H9 (cell line): ENCODE measurements around the gene ATXN7L3. TPM values are rescaled to one million over a fixed set of nuclear protein-coding genes. Genes with fewer than 3 reads are reported as not detected.

Experiments used
- DNase-seq: peaks from one replicate; pipeline ENCODE4 v3.0.0-alpha.2; 2017
- H2AFZ ChIP-seq: one replicate; pipeline ENCODE4 v1.6.1; 2013; ENCODE audit warnings: mild to moderate bottlenecking, low read length, control low read depth, moderate library complexity
- H2AK5ac ChIP-seq: 2 replicates; pipeline ENCODE4 v1.6.1; 2013; ENCODE audit warnings: low read length, control low read depth, mixed read lengths; ENCODE audit not compliant: insufficient read length
- H2BK120ac ChIP-seq: one replicate; pipeline ENCODE4 v1.6.1; 2013; ENCODE audit warnings: low read depth, mild to moderate bottlenecking, low read length, control low read depth, inconsistent platforms; ENCODE audit not compliant: poor library complexity, severe bottlenecking
- H2BK12ac ChIP-seq: 2 replicates; pipeline ENCODE4 v1.6.1; 2013; ENCODE audit warnings: low read length, control low read depth, mixed read lengths, low read depth; ENCODE audit not compliant: insufficient read length
- H2BK15ac ChIP-seq: 2 replicates; pipeline ENCODE4 v1.6.1; 2013; ENCODE audit warnings: low read depth, low read length, control low read depth
- H2BK20ac ChIP-seq: one replicate; pipeline ENCODE4 v1.6.1; 2013; ENCODE audit warnings: low read depth, mild to moderate bottlenecking, low read length, control low read depth, inconsistent platforms; ENCODE audit not compliant: poor library complexity, severe bottlenecking
- H2BK5ac ChIP-seq: 2 replicates; pipeline ENCODE4 v1.6.1; 2013; ENCODE audit warnings: low read length, control low read depth, mixed read lengths; ENCODE audit not compliant: insufficient read length
- H3K14ac ChIP-seq: 2 replicates; pipeline ENCODE4 v1.6.1; 2013; ENCODE audit warnings: low read length, control low read depth; ENCODE audit not compliant: insufficient read depth
- H3K18ac ChIP-seq: 2 replicates; pipeline ENCODE4 v1.6.1; 2013; ENCODE audit warnings: low read depth, mild to moderate bottlenecking, mixed read lengths, low read length, control low read depth; ENCODE audit not compliant: insufficient read length
- H3K23ac ChIP-seq: 2 replicates; pipeline ENCODE4 v1.6.1; 2013; ENCODE audit warnings: low read length, control low read depth, mixed read lengths, low read depth; ENCODE audit not compliant: insufficient read length
- H3K23me2 ChIP-seq: 2 replicates; pipeline ENCODE4 v1.6.1; 2013; ENCODE audit warnings: low read depth, mild to moderate bottlenecking, mixed read lengths, low read length, control low read depth; ENCODE audit not compliant: insufficient read length, poor library complexity, severe bottlenecking
- H3K27ac ChIP-seq: 2 replicates; pipeline ENCODE4 v1.5.1; 2013; ENCODE audit warnings: low read length, control low read depth, mixed read lengths, low read depth; ENCODE audit not compliant: insufficient read length
- H3K27me3 ChIP-seq: 2 replicates; pipeline ENCODE4 v1.6.1; 2013; ENCODE audit warnings: low read length, control low read depth, inconsistent platforms; ENCODE audit not compliant: insufficient read depth
- H3K4ac ChIP-seq: 2 replicates; pipeline ENCODE4 v1.6.1; 2013; ENCODE audit warnings: low read depth, mild to moderate bottlenecking, control low read depth, inconsistent platforms, low read length, moderate library complexity
- H3K4me1 ChIP-seq: 2 replicates; pipeline ENCODE4 v1.6.1; 2013; ENCODE audit warnings: low read length, control low read depth, inconsistent platforms; ENCODE audit not compliant: insufficient read depth
- H3K4me2 ChIP-seq: 2 replicates; pipeline ENCODE4 v1.6.1; 2013; ENCODE audit warnings: low read length, control low read depth, mixed read lengths; ENCODE audit not compliant: insufficient read length, insufficient read depth
- H3K56ac ChIP-seq: 2 replicates; pipeline ENCODE4 v1.6.1; 2013; ENCODE audit warnings: low read depth, mild to moderate bottlenecking, mixed read lengths, low read length, control low read depth; ENCODE audit not compliant: insufficient read length
- H3K79me1 ChIP-seq: 2 replicates; pipeline ENCODE4 v1.6.1; 2013; ENCODE audit warnings: low read depth, mild to moderate bottlenecking, moderate library complexity, low read length, control low read depth, inconsistent platforms; ENCODE audit not compliant: insufficient read depth, poor library complexity, severe bottlenecking
- H3K79me2 ChIP-seq: 2 replicates; pipeline ENCODE4 v1.6.1; 2013; ENCODE audit warnings: low read length, control low read depth, inconsistent platforms; ENCODE audit not compliant: insufficient read depth
- H3K9ac ChIP-seq: 2 replicates; pipeline ENCODE4 v1.6.1; 2013; ENCODE audit warnings: low read length, control low read depth, mixed read lengths; ENCODE audit not compliant: insufficient read length; ENCODE audit errors: extremely low read depth
- H3K9me3 ChIP-seq: one replicate; pipeline ENCODE4 v1.6.1; 2013; ENCODE audit warnings: low read depth, low read length, inconsistent platforms; ENCODE audit not compliant: control insufficient read depth
- H3T11ph ChIP-seq: one replicate; pipeline ENCODE4 v1.6.1; 2013; ENCODE audit warnings: mild to moderate bottlenecking, low read length, control low read depth, inconsistent platforms
- H4K20me1 ChIP-seq: one replicate; pipeline ENCODE4 v1.6.1; 2013; ENCODE audit not compliant: control insufficient read depth, insufficient read length, insufficient read depth
- H4K5ac ChIP-seq: 2 replicates; pipeline ENCODE4 v1.6.1; 2013; ENCODE audit warnings: low read depth, mild to moderate bottlenecking, mixed read lengths, low read length, control low read depth; ENCODE audit not compliant: insufficient read length
- H4K8ac ChIP-seq: replicated peaks from 2 replicates; pipeline ENCODE4 v1.6.1; 2013; ENCODE audit warnings: low read length, control low read depth, mixed read lengths, low read depth; ENCODE audit not compliant: insufficient read length
- H4K91ac ChIP-seq: 2 replicates; pipeline ENCODE4 v1.6.1; 2013; ENCODE audit warnings: low read depth, mild to moderate bottlenecking, moderate library complexity, mixed read lengths, low read length, control low read depth; ENCODE audit not compliant: insufficient read length
- H3K27ac Mint-ChIP-seq, 3 experiments: 2 replicates in 2 of 3; 3 replicates in 1 of 3; pipeline ENCODE4 v1.8.0; 2020 to 2021; ENCODE audit warnings: mixed read lengths in 3 of 3, mild to moderate bottlenecking in 1 of 3, moderate library complexity in 1 of 3
- H3K27me3 Mint-ChIP-seq: 2 replicates; pipeline ENCODE4 v1.8.0; 2021; ENCODE audit warnings: low read depth, mild to moderate bottlenecking, moderate library complexity, mixed read lengths
- H3K36me3 Mint-ChIP-seq, 3 experiments: 2 replicates in 2 of 3; 3 replicates in 1 of 3; pipeline ENCODE4 v1.8.0; 2020 to 2021; ENCODE audit warnings: low read depth in 3 of 3, mixed read lengths in 3 of 3; ENCODE audit not compliant: insufficient read depth in 1 of 3
- H3K4me1 Mint-ChIP-seq, 2 experiments: 2 replicates each; pipeline ENCODE4 v1.8.0; 2020; ENCODE audit warnings: mixed read lengths in 2 of 2
- H3K4me3 Mint-ChIP-seq, 2 experiments: 2 replicates in 1 of 2; 3 replicates in 1 of 2; pipeline ENCODE4 v1.8.0; 2020 to 2021; ENCODE audit warnings: mild to moderate bottlenecking in 2 of 2, mixed read lengths in 2 of 2, moderate library complexity in 1 of 2
- H3K9me3 Mint-ChIP-seq, 2 experiments: 2 replicates in 1 of 2; 3 replicates in 1 of 2; pipeline ENCODE4 v1.8.0; 2020; ENCODE audit warnings: mild to moderate bottlenecking in 2 of 2, mixed read lengths in 2 of 2, moderate library complexity in 1 of 2
- WGBS: extraction: QIAGEN DNeasy Blood & Tissue Kit; methylation state at CpG from one replicate; pipeline ENCODE4 v1.1.7; 2013; ENCODE audit warnings: missing lambda C conversion rate, low lambda C conversion rate, mixed read lengths; ENCODE audit not compliant: insufficient read length; ENCODE audit errors: extremely low coverage; 5-methylcytosine and 5-hydroxymethylcytosine counted together
- total RNA-seq: library from RNA; stranded (reverse); gene quantifications from 2 replicates; pipeline ENCODE4 v1.2.1, GENCODE V29; 2021
- TF ChIP-seq, protein P1 (sequence below): fragments of 200-600 bp; sonication (generic); conservative IDR thresholded peaks from 3 replicates; pipeline ENCODE4 v1.8.0; 2021; ENCODE audit warnings: antibody characterized with exemption, mild to moderate bottlenecking

ATXN7L3 gene
- total RNA-seq, 1 experiment from 2014 or later: 125 TPM

DNA sequence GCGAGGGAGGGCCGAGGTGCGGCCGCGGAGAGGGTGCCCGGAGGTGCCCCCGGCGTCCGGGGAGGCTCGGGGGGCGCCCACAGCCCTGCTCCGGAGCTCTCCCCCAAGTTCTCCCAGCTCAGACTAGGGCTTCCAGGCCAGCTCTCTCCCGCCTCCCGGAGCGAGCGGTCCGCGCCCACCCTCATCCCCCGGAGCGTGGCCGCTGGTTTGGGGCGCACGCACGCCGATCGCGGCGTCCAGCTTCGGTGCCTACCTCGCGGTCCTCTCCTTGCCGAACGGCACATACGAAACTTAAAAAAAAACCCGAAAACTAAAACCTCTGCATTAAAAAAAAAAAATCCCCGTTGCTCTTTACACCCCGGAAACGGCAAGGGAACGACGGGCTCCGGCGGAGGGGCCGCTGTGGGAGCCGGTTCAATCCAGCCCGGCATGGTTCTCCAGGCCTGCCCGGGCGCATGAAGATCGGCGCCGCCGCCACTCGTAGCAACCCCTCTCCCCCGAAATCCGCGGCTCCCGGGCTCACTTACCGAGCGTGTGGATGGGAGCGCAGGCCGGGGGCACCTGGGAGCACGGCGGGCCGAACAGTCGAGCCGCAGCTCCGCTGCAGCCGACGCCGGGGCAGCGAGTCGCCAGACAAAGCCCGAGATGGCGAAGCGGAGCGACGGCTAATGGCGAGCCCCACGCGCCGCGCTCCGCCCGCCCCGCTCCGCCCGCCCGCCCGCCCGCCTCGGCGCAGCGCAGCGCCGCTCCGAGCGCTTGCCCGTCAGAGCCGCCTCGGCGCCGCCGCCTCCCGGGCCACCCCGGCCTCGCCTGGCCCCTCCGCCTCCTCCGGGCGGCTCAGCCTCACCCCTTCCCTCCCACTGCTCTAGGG, 20.8 kb upstream of the ATXN7L3 start:
- no CpG with 5 or more reads among the region's 108 CpGs for WGBS
- no peak overlapping the region for H2AFZ ChIP-seq

More for the DNA sequence above, 20.8 kb upstream of the ATXN7L3 start:
- Histone ChIP-seq H4K5ac (no peak overlapping the region), H3K4me2 (peak overlapping the region; percentile 62), H3K56ac (no peak overlapping the region), H2BK5ac (peak overlapping the region; percentile 86), H2BK120ac (no peak overlapping the region), H4K20me1 (no peaks in the 10 kb centered on the region), H3K4ac (no peak overlapping the region; the same call in 1 of the 2 replicates), H3K27me3 (no peaks in the 10 kb centered on the region), H3K14ac (peak overlapping the region; percentile 97), H3K27ac (no peak overlapping the region), H3K23ac (no peak overlapping the region), H2BK20ac (no peak overlapping the region), H2AK5ac (no peak overlapping the region), H3K79me1 (peaks cover 6% of the 10 kb centered on the region), H4K8ac (no peak overlapping the region), H3T11ph (no peak overlapping the region), H3K23me2 (peaks cover 27% of the 10 kb centered on the region), H3K9ac (peak overlapping the region; percentile 93), H2BK12ac (no peak overlapping the region), H3K79me2 (peaks cover 6% of the 10 kb centered on the region; the same call in 1 of the 2 replicates), H3K4me1 (0 out of 2 replicates have a peak, but pooled peaks cover 4% of the 10 kb centered on the region), H3K9me3 (no peaks in the 10 kb centered on the region), H4K91ac (no peak overlapping the region), H2BK15ac (no peak overlapping the region), H3K18ac (peak overlapping the region; percentile 95)
- TF ChIP-seq, protein P1, sequence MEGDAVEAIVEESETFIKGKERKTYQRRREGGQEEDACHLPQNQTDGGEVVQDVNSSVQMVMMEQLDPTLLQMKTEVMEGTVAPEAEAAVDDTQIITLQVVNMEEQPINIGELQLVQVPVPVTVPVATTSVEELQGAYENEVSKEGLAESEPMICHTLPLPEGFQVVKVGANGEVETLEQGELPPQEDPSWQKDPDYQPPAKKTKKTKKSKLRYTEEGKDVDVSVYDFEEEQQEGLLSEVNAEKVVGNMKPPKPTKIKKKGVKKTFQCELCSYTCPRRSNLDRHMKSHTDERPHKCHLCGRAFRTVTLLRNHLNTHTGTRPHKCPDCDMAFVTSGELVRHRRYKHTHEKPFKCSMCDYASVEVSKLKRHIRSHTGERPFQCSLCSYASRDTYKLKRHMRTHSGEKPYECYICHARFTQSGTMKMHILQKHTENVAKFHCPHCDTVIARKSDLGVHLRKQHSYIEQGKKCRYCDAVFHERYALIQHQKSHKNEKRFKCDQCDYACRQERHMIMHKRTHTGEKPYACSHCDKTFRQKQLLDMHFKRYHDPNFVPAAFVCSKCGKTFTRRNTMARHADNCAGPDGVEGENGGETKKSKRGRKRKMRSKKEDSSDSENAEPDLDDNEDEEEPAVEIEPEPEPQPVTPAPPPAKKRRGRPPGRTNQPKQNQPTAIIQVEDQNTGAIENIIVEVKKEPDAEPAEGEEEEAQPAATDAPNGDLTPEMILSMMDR: no peak
- Mint-ChIP-seq H3K27me3 (no peaks in the 10 kb centered on the region), H3K9me3 (no peaks in the 10 kb centered on the region; a peak in 1 of 5 replicates), H3K36me3 (peaks cover 7 to 26% (median 22%) of the 10 kb centered on the region in 3 experiments; a peak in 6 of 7 replicates), H3K4me1 (peaks cover 17 to 21% of the 10 kb centered on the region in 2 experiments), H3K27ac (peak overlapping the region; percentile 93 to 97 (median 95); a peak in 6 of 7 replicates), H3K4me3 (peak overlapping the region; percentile 85 to 94)
- peak; percentile 55 for DNase-seq
